Esophagus muscularis mucosa (tissue), 4 donors: ENCODE data around the gene FAT2. TPM values are rescaled to one million over a fixed set of nuclear protein-coding genes. Genes with fewer than 3 reads are reported as not detected.

Source experiments
- DNase-seq: peaks from one replicate; pipeline ENCODE4 v3.0.0-alpha.2; 2017; ENCODE audit errors: extremely low spot score
- H3K27ac ChIP-seq, 4 donors: fragments of 200-600 bp; sonication (generic); replicated peaks in 1 of 4; 1 replicate in 3 of 4; 2 replicates in 1 of 4; pipeline ENCODE4 v1.5.1; 2016 to 2019; ENCODE audit warnings: mild to moderate bottlenecking in 1 of 4
- H3K27me3 ChIP-seq, 4 donors: fragments of 200-600 bp; sonication (generic); one replicate each; pipeline versions ENCODE4 v1.5.1 to v1.6.0; 2016 to 2019
- H3K36me3 ChIP-seq, 4 donors: fragments of 200-600 bp; sonication (generic); one replicate each; pipeline ENCODE4 v1.5.1; 2016 to 2019
- H3K4me1 ChIP-seq, 4 donors: fragments of 200-600 bp; sonication (generic); one replicate each; pipeline ENCODE4 v1.5.1; 2016 to 2019
- H3K4me3 ChIP-seq, 4 donors: fragments of 200-600 bp; sonication (generic); 1 replicate in 2 of 4; 2 replicates in 2 of 4; pipeline ENCODE4 v1.5.1; 2016 to 2019; ENCODE audit warnings: mild to moderate bottlenecking in 4 of 4, moderate library complexity in 1 of 4
- H3K9me3 ChIP-seq, 4 donors: fragments of 200-600 bp; sonication (generic); 1 replicate in 3 of 4; 2 replicates in 1 of 4; pipeline ENCODE4 v1.5.1; 2016 to 2019
- CTCF ChIP-seq, 3 experiments: fragments of 200-600 bp in 2 of 3; fragments of 450-650 bp in 1 of 3; sonication (generic) in 2 of 3; IDR thresholded peaks; one replicate each; pipeline ENCODE4 v1.5.1; 2017 to 2019; ENCODE audit warnings: antibody characterized with exemption in 3 of 3, mild to moderate bottlenecking in 2 of 3, moderate library complexity in 1 of 3
- EP300 ChIP-seq: sonication (generic); formaldehyde crosslinking; IDR thresholded peaks from one replicate; pipeline ENCODE4 v1.6.1; 2017; ENCODE audit warnings: antibody characterized with exemption
- POLR2A ChIP-seq: fragments of 450-650 bp; IDR thresholded peaks from one replicate; pipeline ENCODE4 v1.6.1; 2017; ENCODE audit warnings: antibody characterized with exemption, moderate library complexity, mild to moderate bottlenecking, low read depth
- POLR2AphosphoS5 ChIP-seq, 2 donors: sonication (generic); formaldehyde crosslinking; IDR thresholded peaks; one replicate each; pipeline ENCODE4 v1.6.1; 2017; ENCODE audit warnings: antibody characterized with exemption in 2 of 2
- WGBS: methylation state at CpG from one replicate; pipeline ENCODE4 v1.1.5; 2018; 5-methylcytosine and 5-hydroxymethylcytosine counted together
- intact Hi-C: fragments of 100-400 bp; cut with DNase I; formaldehyde crosslinking; loops from one replicate; pipeline ENCODE4 v1.15.1; 2023
- total RNA-seq, 4 donors: library from RNA; depleted of rRNA; stranded (reverse); fragments of >200 nt; gene quantifications; one replicate each; pipeline versions ENCODE4 v1.1.0 to v1.2.1, GENCODE V29; 2016

The FAT2 gene
- total RNA-seq, 4 donors from 2014 or later = not detected

GRCh38 chr5:151628112-151628823 is 37.1 kb upstream of the FAT2 start:
- H3K36me3 ChIP-seq = no peaks in the 10 kb centered on the region
- TF ChIP-seq POLR2A (no peak), POLR2AphosphoS5 (IDR thresholded peaks at IDR 0.05) (no peak), CTCF (IDR thresholded peaks at IDR 0.05) (no peak), EP300 (no peak)
- peaks cover 0 to 4% (median 0%) of the 10 kb centered on the region in 4 donors for H3K27me3 ChIP-seq
- H3K9me3 ChIP-seq = no peaks in the 10 kb centered on the region
- H3K27ac ChIP-seq = no peak overlapping the region
- peaks cover 0 to 9% (median 0%) of the 10 kb centered on the region in 4 donors for H3K4me1 ChIP-seq
- intact Hi-C loops = no loop called here
- DNase-seq = no peak
- no peak overlapping the region for H3K4me3 ChIP-seq
- 74% methylated on average over 4 of the region's 7 CpGs for WGBS

- no peaks in the 10 kb centered on the region for H3K9me3 ChIP-seq
- H3K27ac ChIP-seq = no peak overlapping the region
- no peak overlapping the region for H3K4me3 ChIP-seq
- no peaks in the 10 kb centered on the region for H3K36me3 ChIP-seq
- peaks cover 0 to 9% (median 0%) of the 10 kb centered on the region in 4 donors for H3K4me1 ChIP-seq
- intact Hi-C loops = loop anchor here (2.0 kb wide), 1 partner anchor 53 kb away; no protein-coding TSS in a partner anchor
- DNase-seq = no peak
- no peak for TF ChIP-seq CTCF (IDR thresholded peaks at IDR 0.05)
- no peak for TF ChIP-seq POLR2A
- TF ChIP-seq POLR2AphosphoS5 (IDR thresholded peaks at IDR 0.05) = no peak
- no peak for TF ChIP-seq EP300
- peaks cover 0 to 2% (median 0%) of the 10 kb centered on the region in 4 donors for H3K27me3 ChIP-seq
- 89% methylated on average over 6 of the region's 6 CpGs for WGBS
Measured at GRCh38 chr5:151627650-151628049, 36.5 kb upstream of the FAT2 start.

GRCh38 chr5:151625285-151625684 is 34.2 kb upstream of the FAT2 start:
- no peak for TF ChIP-seq CTCF (IDR thresholded peaks at IDR 0.05)
- TF ChIP-seq EP300 = no peak
- TF ChIP-seq POLR2AphosphoS5 (IDR thresholded peaks at IDR 0.05) = no peak
- no peak for TF ChIP-seq POLR2A
- Histone ChIP-seq H3K27ac (no peak overlapping the region), H3K36me3 (no peaks in the 10 kb centered on the region), H3K9me3 (no peaks in the 10 kb centered on the region), H3K27me3 (peaks cover 0 to 21% (median 0%) of the 10 kb centered on the region in 4 donors), H3K4me1 (peaks cover 0 to 9% (median 0%) of the 10 kb centered on the region in 4 donors), H3K4me3 (no peak overlapping the region)
- 79% methylated on average over 8 of the region's 9 CpGs for WGBS
- no peak for DNase-seq
- intact Hi-C loops = no loop called here

GRCh38 chr5:151624476-151624875 is 33.3 kb upstream of the FAT2 start:
- Histone ChIP-seq H3K27ac (no peak overlapping the region), H3K4me3 (no peak overlapping the region), H3K9me3 (no peaks in the 10 kb centered on the region), H3K36me3 (no peaks in the 10 kb centered on the region), H3K27me3 (peaks cover 0 to 25% (median 0%) of the 10 kb centered on the region in 4 donors), H3K4me1 (peaks cover 0 to 9% (median 0%) of the 10 kb centered on the region in 4 donors)
- intact Hi-C loops = no loop called here
- 65% methylated on average over 8 of the region's 8 CpGs for WGBS
- TF ChIP-seq CTCF (IDR thresholded peaks at IDR 0.05) = no peak
- TF ChIP-seq POLR2AphosphoS5 (IDR thresholded peaks at IDR 0.05) = no peak
- no peak for DNase-seq
